ENCODE data around the gene SP3. TPM values are rescaled to one million over a fixed set of nuclear protein-coding genes. Genes with fewer than 3 reads are reported as not detected.

SP3 gene
- total RNA-seq, 4 donors from 2014 or later, result 41.9 to 101 (median 81.6) TPM

DNA sequence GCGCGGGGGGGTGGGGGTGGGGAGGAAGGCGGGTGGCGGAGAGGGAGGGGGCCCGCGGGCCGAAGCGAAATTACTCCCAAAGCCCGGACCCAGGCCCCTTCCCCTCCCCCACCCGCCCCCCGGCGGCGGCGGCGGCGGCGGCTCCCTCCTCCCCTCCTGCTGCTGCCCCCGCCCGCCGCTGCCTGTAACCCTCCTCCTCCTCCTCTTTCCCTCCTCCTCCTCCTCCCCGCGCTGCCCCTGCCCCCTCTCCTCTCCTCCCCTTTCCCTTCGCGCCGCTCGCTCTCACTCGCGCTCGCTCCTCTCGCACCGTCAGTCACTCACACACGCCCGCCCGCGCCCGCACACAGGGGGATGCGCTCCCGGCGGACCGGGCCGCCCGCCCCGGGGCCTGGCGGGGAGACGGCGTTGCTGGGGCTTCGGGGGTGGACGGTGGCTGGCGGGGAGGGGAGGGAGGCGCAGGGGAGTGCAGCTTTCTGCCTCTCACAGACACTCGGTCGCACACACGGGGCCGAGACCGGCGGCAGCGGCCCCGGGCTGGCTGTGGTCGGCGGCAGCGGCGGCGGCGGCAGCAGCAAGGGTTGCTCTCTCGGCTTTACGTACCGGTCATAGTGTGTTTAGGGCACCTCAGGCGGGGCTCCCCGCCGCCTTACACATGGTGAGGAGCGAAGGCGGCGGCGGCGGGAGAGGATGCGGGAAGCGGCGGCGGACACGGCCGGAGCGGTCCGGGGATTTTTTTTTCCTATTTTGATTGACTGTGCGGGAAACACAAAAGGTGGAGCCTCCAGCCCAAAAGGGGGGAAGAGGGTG, 405 bp downstream of the SP3 start:
- intact Hi-C loops (cut with DNase I; ENCODE audit: low total_unique reads), result no loop called here

GRCh38 chr2:173963817-173964564, 1.2 kb downstream of the SP3 start:
- Histone ChIP-seq H3K36me3 (no peaks in the 10 kb centered on the region), H3K27ac (peak overlapping the region; percentile 97 to 100 (median 98)), H3K27me3 (no peaks in the 10 kb centered on the region), H3K4me3 (peak overlapping the region; percentile 41 to 99 (median 82)), H3K4me1 (peaks cover 9 to 54% (median 36%) of the 10 kb centered on the region in 4 donors), H3K9me3 (no peaks in the 10 kb centered on the region)
- in situ Hi-C loops (cut with MboI; ENCODE audit: low pct_ligation_motif_present in 1 of 4, low pct_unique_long_range_greater_than_20kb in 1 of 4, low sequenced_read_pairs in 3 of 4) (no loop called here), intact Hi-C loops (cut with DNase I; ENCODE audit: low total_unique reads) (no loop called here)
- TF ChIP-seq, protein P1, sequence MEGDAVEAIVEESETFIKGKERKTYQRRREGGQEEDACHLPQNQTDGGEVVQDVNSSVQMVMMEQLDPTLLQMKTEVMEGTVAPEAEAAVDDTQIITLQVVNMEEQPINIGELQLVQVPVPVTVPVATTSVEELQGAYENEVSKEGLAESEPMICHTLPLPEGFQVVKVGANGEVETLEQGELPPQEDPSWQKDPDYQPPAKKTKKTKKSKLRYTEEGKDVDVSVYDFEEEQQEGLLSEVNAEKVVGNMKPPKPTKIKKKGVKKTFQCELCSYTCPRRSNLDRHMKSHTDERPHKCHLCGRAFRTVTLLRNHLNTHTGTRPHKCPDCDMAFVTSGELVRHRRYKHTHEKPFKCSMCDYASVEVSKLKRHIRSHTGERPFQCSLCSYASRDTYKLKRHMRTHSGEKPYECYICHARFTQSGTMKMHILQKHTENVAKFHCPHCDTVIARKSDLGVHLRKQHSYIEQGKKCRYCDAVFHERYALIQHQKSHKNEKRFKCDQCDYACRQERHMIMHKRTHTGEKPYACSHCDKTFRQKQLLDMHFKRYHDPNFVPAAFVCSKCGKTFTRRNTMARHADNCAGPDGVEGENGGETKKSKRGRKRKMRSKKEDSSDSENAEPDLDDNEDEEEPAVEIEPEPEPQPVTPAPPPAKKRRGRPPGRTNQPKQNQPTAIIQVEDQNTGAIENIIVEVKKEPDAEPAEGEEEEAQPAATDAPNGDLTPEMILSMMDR (IDR thresholded peaks at IDR 0.05), result peak in 1 of 5 experiments; percentile 3
- TF ChIP-seq POLR2A (IDR thresholded peaks at IDR 0.05), result peak; percentile 73
- peak; percentile 37 to 79 (median 64) for TF ChIP-seq POLR2AphosphoS5 (IDR thresholded peaks at IDR 0.05)
- no peak for TF ChIP-seq EP300 (IDR thresholded peaks at IDR 0.05; ENCODE audit: low read depth)
- 1% methylated on average over 57 of the region's 87 CpGs; no CpG with 5 or more reads in 1 of the 2 donors for WGBS, 2 donors (ENCODE audit: low coverage in 1 of 2)
- DNase-seq, result peak; percentile 96

More for the DNA sequence above, 405 bp downstream of the SP3 start:
- Histone ChIP-seq H3K27me3 (no peaks in the 10 kb centered on the region), H3K36me3 (no peaks in the 10 kb centered on the region), H3K4me1 (peaks cover 5 to 47% (median 30%) of the 10 kb centered on the region in 4 donors), H3K9me3 (no peaks in the 10 kb centered on the region), H3K4me3 (peak overlapping the region; percentile 41 to 99 (median 82)), H3K27ac (peak overlapping the region; percentile 97 to 100 (median 98))
- in situ Hi-C loops (cut with MboI; ENCODE audit: low pct_ligation_motif_present in 1 of 4, low pct_unique_long_range_greater_than_20kb in 1 of 4, low sequenced_read_pairs in 3 of 4), result no loop called here
- TF ChIP-seq EP300 (IDR thresholded peaks at IDR 0.05; ENCODE audit: low read depth) (no peak), POLR2A (IDR thresholded peaks at IDR 0.05) (peak; percentile 80), POLR2AphosphoS5 (IDR thresholded peaks at IDR 0.05) (peak; percentile 20 to 91 (median 58))
- TF ChIP-seq, protein P1 (IDR thresholded peaks at IDR 0.05), result no peak
- WGBS, 2 donors (ENCODE audit: low coverage in 1 of 2), result 1% methylated on average over 77 of the region's 84 CpGs; no CpG with 5 or more reads in 1 of the 2 donors
- peak; percentile 89 for DNase-seq

- no peaks in the 10 kb centered on the region for H3K27me3 ChIP-seq
Measured at GRCh38 chr2:173963323-173963816, 1.8 kb downstream of the SP3 start.

More at GRCh38 chr2:173963323-173963816, 1.8 kb downstream of the SP3 start:
- no peak for TF ChIP-seq EP300 (IDR thresholded peaks at IDR 0.05; ENCODE audit: low read depth)
- TF ChIP-seq POLR2A (IDR thresholded peaks at IDR 0.05), result no peak
- TF ChIP-seq, protein P1 (IDR thresholded peaks at IDR 0.05), result peak; percentile 22 to 72 (median 42)
- intact Hi-C loops (cut with DNase I; ENCODE audit: low total_unique reads) (no loop called here), in situ Hi-C loops (cut with MboI; ENCODE audit: low pct_ligation_motif_present in 1 of 4, low pct_unique_long_range_greater_than_20kb in 1 of 4, low sequenced_read_pairs in 3 of 4) (no loop called here)
- Histone ChIP-seq H3K9me3 (no peaks in the 10 kb centered on the region), H3K4me1 (peaks cover 13 to 61% (median 39%) of the 10 kb centered on the region in 4 donors), H3K36me3 (no peaks in the 10 kb centered on the region), H3K27ac (peak overlapping the region; percentile 97 to 100 (median 98)), H3K4me3 (peak overlapping the region; percentile 46 to 99 (median 82))
- peak; percentile 46 for DNase-seq
- 0 to 1% methylated on average over 3 to 35 of the region's 44 CpGs for WGBS, 2 donors (ENCODE audit: low coverage in 1 of 2)

Data from transverse colon (tissue), 4 donors.